Neural progenitor cell (in vitro differentiated cells): ENCODE results near the gene HTR2B.

Experiments
- CTCF ChIP-seq: fragments of 200-600 bp; sonication (generic); IDR thresholded peaks from 2 replicates; pipeline ENCODE4 v1.5.1; 2017; ENCODE audit warnings: antibody characterized with exemption, mild to moderate bottlenecking
- EZH2 ChIP-seq: fragments of 200-600 bp; sonication (generic); IDR thresholded peaks from 2 replicates; pipeline ENCODE4 v1.6.1; 2017; ENCODE audit warnings: antibody characterized with exemption, mild to moderate bottlenecking, moderate library complexity
- EZH2phosphoT487 ChIP-seq: fragments of 200-600 bp; sonication (generic); IDR thresholded peaks from 2 replicates; pipeline ENCODE4 v1.6.1; 2017; ENCODE audit warnings: antibody characterized with exemption

- TF ChIP-seq CTCF (no peak), EZH2 (no peak), EZH2phosphoT487 (no peak)
Observed at GRCh38 chr2:231174211-231174651, 49.4 kb upstream of the HTR2B start.
